Myocyte (in vitro differentiated cells): ENCODE measurements around the gene CHRNA4. TPM values are rescaled to one million over a fixed set of nuclear protein-coding genes. Genes with fewer than 3 reads are reported as not detected.
A peak's percentile ranks its signal among the peaks of the same experiment; 100 is the strongest.
"Not testable (repeated sequence)": the region's sequence is repeated elsewhere in the genome, so short reads cannot be mapped to it uniquely, and the experiment has no call there.

ENCODE experiments used
- DNase-seq: peaks from one replicate; pipeline ENCODE4 v3.0.0-alpha.2; 2012; ENCODE audit warnings: low read depth
- total RNA-seq: library from RNA; depleted of rRNA; stranded (reverse); fragments of >200 nt; gene quantifications from 2 replicates; pipeline ENCODE4 v1.2.3, GENCODE V29; 2014

Gene CHRNA4
- total RNA-seq, 1 donor from 2014 or later = not detected

GRCh38 chr20:63337786-63338420, 23.2 kb downstream of the CHRNA4 start:
- peak; percentile 24 for DNase-seq

- no peak for DNase-seq
These were observed 24.9 kb downstream of the CHRNA4 start for GRCh38 chr20:63336232-63336752.

DNA sequence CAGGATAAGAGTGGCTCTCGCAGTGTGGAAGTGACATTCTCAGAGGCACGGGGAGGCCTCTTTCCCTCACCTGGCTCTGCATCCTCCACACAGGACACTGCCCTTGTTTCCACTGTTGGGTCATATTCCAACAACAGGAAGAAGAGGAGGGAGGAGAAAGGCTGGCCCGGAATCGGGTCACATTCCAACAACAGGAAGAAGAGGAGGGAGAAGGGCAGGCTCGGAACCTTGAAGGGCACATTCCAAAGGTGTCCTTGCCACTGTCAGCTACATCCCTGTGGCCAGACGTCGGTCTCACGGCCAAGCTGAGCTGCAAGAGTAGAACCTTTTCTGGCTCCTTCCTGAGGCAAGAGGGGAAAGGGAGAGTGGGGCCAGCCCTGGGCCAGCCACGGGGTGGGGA, 25.4 kb downstream of the CHRNA4 start:
- no peak for DNase-seq

DNA sequence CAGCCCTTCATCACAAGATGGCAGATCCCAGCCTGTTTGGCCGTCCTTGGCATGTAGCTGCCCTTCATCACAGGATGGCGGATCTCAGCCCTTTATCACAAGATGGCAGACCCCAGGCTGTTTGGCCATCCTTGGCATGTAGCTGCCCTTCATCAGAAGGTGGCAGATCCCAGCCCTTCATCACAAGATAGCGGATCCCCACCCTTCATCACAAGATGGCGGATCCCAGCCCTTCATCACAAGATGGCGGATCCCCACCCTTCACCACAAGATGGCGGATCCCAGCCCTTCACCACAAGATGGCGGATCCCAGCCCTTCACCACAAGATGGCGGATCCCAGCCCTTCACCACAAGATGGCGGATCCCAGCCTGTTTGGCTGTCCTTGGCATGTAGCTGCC, 26.1 kb downstream of the CHRNA4 start:
- DNase-seq = not testable (repeated sequence)

DNA sequence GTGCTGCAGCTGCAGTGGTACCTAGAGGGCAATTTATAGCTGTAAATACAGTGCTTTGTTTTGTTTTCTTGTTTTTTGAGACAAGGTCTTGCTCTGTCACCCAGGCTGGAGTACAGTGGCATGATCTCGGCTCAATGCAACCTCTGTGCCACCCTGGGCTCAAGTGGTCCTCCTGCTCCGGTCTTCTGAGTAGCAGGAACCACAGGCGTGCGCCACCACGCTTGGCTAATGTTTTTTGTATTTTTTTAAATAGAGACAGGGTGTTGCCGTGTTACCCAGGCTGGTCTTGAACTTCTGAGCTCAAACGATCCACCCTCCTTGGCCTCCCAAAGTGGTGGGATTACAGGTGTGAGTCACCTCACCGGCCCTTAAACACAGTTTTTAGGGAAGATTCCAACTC, 26.8 kb downstream of the CHRNA4 start:
- DNase-seq = no peak

DNA sequence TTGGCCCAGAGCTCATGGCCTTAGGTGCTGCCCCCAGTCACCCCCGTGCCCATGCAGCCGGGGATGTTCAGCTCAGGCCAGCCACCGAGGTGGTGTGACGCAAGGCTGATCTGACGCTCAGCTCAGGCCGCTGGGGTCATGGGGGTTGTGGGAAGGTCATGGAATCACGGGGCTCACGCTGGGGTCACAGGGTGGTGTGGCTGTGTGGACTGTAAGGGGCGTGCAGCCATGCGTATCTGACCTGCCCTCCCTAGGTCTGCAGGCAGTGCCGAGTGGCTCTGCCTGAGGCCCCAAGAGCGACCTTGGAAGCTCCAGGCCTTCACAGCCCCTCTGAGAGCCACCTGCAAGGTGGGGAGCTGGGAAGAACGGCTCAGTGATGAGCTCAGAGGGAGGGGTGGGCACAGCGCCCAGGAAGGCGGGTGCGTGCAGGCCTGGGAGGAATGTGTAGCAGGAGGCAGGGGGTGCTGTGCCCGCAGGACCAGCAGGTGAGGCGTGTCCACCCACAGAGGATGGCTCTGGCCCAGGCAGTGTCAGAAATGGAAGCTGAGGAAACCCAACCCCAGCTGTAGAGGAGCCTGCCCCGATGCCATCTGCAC, 27.8 kb downstream of the CHRNA4 start:
- no peak for DNase-seq

DNA sequence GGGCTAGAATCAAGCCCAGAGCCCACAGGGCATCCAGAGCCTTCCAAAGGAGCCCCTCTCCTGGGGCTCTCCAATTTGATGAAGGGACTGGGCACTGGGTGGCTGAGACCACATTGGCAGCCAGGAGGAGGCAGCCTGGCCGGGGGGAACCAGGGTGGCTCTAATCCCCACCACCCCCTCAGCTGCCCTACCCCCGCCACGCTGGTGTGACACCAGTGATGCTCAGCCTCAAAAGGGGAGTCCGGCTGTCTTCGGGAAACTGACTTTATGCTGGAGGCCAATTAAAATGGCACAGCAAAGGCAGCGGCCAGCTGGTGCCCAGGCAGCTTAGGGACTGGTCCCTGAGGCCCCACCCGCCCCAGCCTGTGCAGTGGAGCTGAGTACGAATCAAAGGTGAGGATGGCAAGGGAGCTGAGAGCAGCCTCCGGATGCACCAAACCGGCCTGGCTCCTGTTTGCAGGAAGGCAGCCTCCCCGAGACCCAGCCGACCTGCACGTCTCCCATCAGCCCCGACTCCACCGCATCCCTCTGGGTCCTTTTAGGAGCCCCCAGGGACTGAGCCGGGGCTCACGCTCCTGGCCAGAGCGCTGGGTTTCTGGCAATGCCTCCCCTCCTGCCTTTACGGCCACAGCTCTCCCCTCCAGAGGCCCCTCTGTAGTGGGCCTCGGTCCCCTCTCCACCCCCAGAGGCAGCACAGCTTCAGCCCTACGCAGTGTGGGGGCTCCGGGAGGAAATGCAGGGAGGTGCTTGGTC, 28.5 kb downstream of the CHRNA4 start:
- no peak for DNase-seq

GRCh38 chr20:63331741-63332400, 29.3 kb downstream of the CHRNA4 start:
- DNase-seq = no peak

DNA sequence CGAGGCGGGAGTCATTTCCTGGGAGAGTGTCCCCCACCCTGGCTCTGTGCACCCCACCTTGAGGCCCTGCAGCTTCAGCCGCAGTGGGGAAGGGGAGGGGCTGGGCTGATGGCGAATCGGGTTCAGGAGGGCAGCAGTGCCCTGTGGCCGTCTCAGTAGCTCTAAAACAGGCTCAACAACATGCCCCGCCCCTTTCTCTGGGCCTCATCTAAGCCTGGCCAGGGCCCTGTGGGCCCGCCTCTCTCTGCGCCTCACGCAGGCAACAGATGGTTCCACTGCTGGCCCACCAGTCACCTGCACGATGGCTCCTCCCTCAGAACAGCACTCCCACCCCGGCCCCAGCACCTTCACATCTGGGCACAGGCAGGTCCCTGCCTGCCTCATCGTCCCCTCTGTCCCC, 30.2 kb downstream of the CHRNA4 start:
- DNase-seq = no peak

DNA sequence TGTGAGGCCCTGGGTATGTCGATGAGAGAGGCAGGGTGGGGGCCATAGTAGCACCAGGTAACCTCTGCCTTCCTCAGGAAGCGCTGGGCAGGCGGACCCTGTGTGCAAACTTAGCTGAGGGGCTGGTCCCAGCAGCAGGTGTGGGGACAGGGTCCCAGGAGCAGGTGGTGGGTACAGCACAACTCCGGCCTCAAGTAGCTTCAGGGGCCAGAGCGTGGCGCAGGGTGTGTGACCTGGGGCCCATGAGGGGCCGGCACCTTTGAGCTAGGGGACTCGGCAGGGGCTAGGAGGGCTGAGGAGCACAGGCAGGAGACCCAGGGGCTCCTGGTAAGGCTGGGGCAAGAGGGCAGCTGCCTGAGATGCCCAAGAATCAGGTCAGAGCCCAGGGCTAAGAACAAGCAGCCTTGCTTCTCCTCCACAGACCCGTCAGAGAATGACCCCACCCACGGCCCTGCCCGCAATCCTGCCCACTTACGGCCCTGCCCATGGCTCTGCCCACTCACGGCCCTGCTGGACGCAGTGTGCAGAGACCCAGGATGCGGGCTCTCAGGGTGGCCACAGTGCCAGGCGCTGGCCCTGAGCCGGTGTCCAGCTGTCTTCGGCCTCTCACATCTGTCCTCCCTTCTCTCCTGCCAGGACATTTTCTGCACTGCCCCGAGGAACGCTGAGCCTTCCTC, 30.9 kb downstream of the CHRNA4 start:
- no peak for DNase-seq

DNA sequence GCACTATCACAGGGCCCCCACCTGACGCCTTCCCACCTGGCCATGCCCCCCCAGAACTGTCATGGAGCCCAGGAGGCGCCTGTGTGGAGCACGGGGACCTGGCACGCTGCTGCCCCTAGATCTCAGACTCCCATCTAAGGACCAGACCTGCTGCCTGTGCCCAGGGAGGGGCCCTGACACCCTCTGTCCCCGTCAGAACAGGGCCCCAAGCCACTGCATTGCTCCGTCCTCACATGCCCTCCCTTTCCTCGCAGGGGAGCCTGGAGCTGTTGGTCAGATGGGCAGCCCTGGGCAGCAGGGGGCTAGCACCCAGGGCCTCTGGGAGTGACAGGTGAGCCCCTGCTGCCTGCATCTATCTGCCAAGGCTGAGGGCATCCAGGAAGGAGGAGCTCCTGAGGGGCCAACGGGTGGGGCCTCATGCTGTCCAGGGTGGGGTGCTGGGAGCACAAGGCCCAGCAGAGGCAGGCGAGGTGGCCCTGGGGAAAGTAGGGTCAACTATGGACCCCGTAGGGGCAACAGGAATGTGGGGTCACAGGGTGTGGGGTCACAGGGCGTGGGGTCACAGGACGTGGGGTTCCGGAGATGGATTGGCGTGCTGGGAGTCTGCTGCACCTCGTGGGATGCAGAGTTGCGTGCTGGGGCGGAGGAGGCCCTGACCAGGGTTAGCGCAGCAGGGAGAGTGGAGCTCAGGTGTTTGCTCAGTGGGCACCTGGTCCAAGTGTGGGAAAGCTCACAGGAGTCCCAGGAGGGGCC, 31.6 kb downstream of the CHRNA4 start:
- no peak for DNase-seq

- DNase-seq = no peak
These were observed 32.4 kb downstream of the CHRNA4 start for GRCh38 chr20:63328718-63329275.

GRCh38 chr20:63328026-63328700, 33.0 kb downstream of the CHRNA4 start:
- no peak for DNase-seq

- no peak for DNase-seq
These were observed 33.9 kb downstream of the CHRNA4 start for GRCh38 chr20:63327231-63327745.

DNA sequence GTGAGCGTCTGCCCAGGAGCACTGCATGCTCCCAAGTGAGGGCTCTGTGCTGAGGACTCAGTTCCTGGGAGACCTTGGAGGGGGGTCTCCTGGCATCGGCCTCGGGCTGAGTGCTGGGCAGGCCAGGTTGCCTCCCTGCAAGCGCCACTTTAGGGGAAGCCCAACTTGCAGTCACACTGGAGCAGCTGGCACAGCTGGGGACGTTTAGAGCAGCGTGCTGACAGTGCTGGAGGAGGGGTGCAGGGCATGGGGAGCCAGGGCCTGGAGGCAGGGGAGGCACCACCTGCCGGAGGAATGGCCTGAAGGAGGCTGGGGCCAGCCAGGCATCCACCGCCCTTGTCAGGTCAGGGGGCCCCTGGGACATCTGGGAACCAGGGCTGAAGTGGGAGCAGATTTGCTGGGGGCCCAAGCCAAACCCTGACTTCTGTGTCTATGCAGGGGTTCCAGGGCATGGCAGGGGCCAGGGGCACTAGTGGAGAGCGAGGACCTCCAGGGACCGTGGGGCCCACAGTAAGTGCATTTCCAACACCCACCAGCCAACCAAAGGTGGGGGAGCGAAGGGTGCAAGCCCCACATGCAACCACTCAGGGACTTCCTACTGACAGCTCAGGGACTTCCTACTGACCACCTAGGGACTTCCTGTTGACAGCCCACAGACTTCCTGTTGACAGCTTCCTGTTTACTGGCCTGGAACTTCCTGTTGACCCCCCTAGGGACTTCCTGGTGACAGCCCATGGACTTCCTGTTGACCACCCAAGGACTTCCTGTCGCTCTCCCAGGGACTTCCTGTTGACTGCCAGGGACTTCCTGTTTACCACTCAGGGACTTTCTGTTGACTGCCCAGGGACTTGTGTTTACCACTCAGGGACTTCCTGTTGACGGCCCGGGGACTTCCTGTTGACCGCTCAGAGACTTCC, 34.6 kb downstream of the CHRNA4 start:
- no peak for DNase-seq

- DNase-seq = no peak
These were observed 35.4 kb downstream of the CHRNA4 start for GRCh38 chr20:63325554-63326313.

DNA sequence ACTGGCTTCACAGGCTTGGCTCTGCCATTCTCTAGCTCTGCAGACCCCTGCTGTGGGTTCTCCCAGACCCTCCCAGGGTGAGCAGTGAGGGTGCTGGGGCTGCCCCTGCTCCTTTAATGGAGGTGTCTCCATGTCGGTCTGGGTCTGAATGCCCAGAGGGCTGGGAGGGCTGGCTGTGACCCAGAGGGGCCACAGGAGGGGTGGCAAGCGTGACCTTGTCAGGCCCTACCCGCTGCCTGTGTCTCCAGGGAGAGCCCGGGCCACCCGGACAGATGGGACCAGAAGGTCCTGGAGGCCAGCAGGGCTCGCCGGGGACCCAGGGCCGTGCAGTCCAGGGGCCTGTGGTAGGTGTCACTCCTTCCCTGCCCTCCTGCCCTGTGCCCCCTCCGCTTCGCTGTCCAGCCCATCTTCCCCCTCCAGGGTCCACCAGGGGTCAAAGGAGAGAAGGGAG, 36.1 kb downstream of the CHRNA4 start:
- no peak for DNase-seq
